Gastrocnemius medialis (tissue), 4 donors: Measurements from ENCODE around the gene CAVIN2. TPM values are rescaled to one million over a fixed set of nuclear protein-coding genes. Genes with fewer than 3 reads are reported as not detected.
"Not testable (repeated sequence)": the region's sequence is repeated elsewhere in the genome, so short reads cannot be mapped to it uniquely, and the experiment has no call there.

Experiments
- ATAC-seq, 2 donors: fragments of 150-250 bp; one replicate each; pipeline ENCODE4 v1.9.1; 2016
- DNase-seq, 2 donors: peaks; one replicate each; pipeline ENCODE4 v3.0.0-alpha.2; 2019
- H3K27ac ChIP-seq, 4 donors: fragments of 200-600 bp; sonication (generic); 1 replicate in 1 of 4; 2 replicates in 3 of 4; pipeline ENCODE4 v1.5.1; 2016 to 2018; ENCODE audit warnings: mild to moderate bottlenecking in 2 of 4, moderate library complexity in 1 of 4
- H3K27me3 ChIP-seq, 3 donors: fragments of 200-600 bp; sonication (generic) in 2 of 3; 1 replicate in 1 of 3; 2 replicates in 2 of 3; pipeline versions ENCODE4 v1.5.1 to v1.6.0; 2016 to 2019; ENCODE audit warnings: mild to moderate bottlenecking in 1 of 3, moderate library complexity in 1 of 3
- H3K36me3 ChIP-seq, 2 donors: fragments of 200-600 bp; sonication (generic) in 1 of 2; one replicate each; pipeline ENCODE4 v1.5.1; 2017 to 2018
- H3K4me1 ChIP-seq, 2 donors: fragments of 200-600 bp; sonication (generic) in 1 of 2; one replicate each; pipeline ENCODE4 v1.5.1; 2016 to 2017; ENCODE audit warnings: mild to moderate bottlenecking in 2 of 2
- H3K4me3 ChIP-seq, 4 donors: fragments of 200-600 bp; sonication (generic) in 3 of 4; 1 replicate in 1 of 4; 2 replicates in 3 of 4; pipeline ENCODE4 v1.5.1; 2016 to 2019; ENCODE audit warnings: mild to moderate bottlenecking in 2 of 4
- H3K9me3 ChIP-seq, 3 donors: fragments of 200-600 bp; sonication (generic) in 2 of 3; 1 replicate in 1 of 3; 2 replicates in 2 of 3; pipeline ENCODE4 v1.5.1; 2016 to 2019
- POLR2A ChIP-seq, 2 donors: fragments of 450-650 bp; IDR thresholded peaks; one replicate each; pipeline ENCODE4 v1.6.1; 2017; ENCODE audit warnings: antibody characterized with exemption in 2 of 2, mild to moderate bottlenecking in 2 of 2, moderate library complexity in 2 of 2
- in situ Hi-C, 4 donors: fragments of 200-750 bp; cut with MboI; loops; one replicate each; pipeline versions ENCODE4 v1.15.0 to v1.8.0; 2017; ENCODE audit warnings: low sequenced_read_pairs in 4 of 4
- intact Hi-C: fragments of 100-400 bp; cut with DNase I; formaldehyde crosslinking; loops from one replicate; pipeline ENCODE4 v1.15.1; 2023; ENCODE audit warnings: low total_unique reads
- total RNA-seq, 4 donors: library from RNA; depleted of rRNA; stranded (reverse); fragments of >200 nt; gene quantifications; one replicate each; pipeline versions ENCODE4 v1.1.0 to v1.2.3, GENCODE V29; 2016

CAVIN2 gene
- total RNA-seq, 4 donors from 2014 or later = 15.1 to 35.4 (median 31.1) TPM

DNA sequence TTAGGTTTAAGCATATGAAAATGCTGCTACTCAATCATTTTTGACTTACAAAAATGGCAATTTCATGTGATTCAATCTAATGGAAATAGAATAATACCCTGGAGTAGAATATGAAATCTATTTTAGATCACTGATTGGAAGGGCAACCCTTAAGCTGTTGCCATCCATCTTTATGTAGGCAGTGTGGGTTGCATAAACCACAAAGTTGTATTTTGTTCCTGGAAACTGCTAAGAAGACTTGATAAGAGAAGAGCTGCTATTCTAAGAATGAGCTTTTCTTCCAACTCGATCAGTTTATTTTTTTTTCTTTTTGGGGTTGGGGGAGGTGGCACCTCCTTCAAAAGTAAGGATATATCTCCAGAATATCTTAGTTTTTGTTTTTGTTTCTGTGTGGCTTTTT, 60.2 kb downstream of the CAVIN2 start:
- intact Hi-C loops (no loop called here), in situ Hi-C loops (no loop called here)
- no peaks in the 10 kb centered on the region for H3K4me1 ChIP-seq
- no peaks in the 10 kb centered on the region for H3K27me3 ChIP-seq
- no peak for ATAC-seq
- no peak for DNase-seq
- H3K27ac ChIP-seq = no peak overlapping the region
- no peak overlapping the region for H3K4me3 ChIP-seq
- no peaks in the 10 kb centered on the region for H3K9me3 ChIP-seq
- no peak for TF ChIP-seq POLR2A (IDR thresholded peaks at IDR 0.05)
- no peaks in the 10 kb centered on the region for H3K36me3 ChIP-seq

- not testable (repeated sequence) for H3K27me3 ChIP-seq
Measured at GRCh38 chr2:191785651-191786050, 61.2 kb downstream of the CAVIN2 start.

More at GRCh38 chr2:191785651-191786050, 61.2 kb downstream of the CAVIN2 start:
- DNase-seq, in situ Hi-C loops, H3K4me3 ChIP-seq, intact Hi-C loops, H3K4me1 ChIP-seq, H3K27ac ChIP-seq, H3K9me3 ChIP-seq, H3K36me3 ChIP-seq, ATAC-seq: not testable (repeated sequence)

Other genes starting within 250 kb of the CAVIN2 start
- 1 to 10 TPM in 3 of 4 donors, under 1 TPM in 1; 0.63 to 5.5 (median 4.0) TPM for gene NABP1, start 169.0 kb downstream of the CAVIN2 start, total RNA-seq